NB4 (cell line): ENCODE measurements around the gene TBX5.

Experiments
- DNase-seq: peaks from one replicate; pipeline ENCODE4 v3.0.0; 2010; ENCODE audit warnings: low read depth
- H3K4me3 ChIP-seq: one replicate; pipeline ENCODE4 v1.5.1; 2011; ENCODE audit warnings: mild to moderate bottlenecking, low read depth, low read length, moderate library complexity
- CTCF ChIP-seq: IDR thresholded peaks from one replicate; pipeline ENCODE4 v1.5.1; 2012; ENCODE audit warnings: low read depth, low read length
- MAX ChIP-seq: IDR thresholded peaks from 2 replicates; pipeline ENCODE4 v1.6.1; 2011; ENCODE audit warnings: low read depth, low read length
- MYC ChIP-seq: IDR thresholded peaks from 2 replicates; pipeline ENCODE4 v1.6.1; 2011; ENCODE audit warnings: low read depth, low read length
- POLR2A ChIP-seq: IDR thresholded peaks from 2 replicates; pipeline ENCODE4 v1.6.1; 2011; ENCODE audit warnings: mild to moderate bottlenecking; ENCODE audit not compliant: insufficient read length; ENCODE audit errors: extremely low read depth

Gene TBX5

GRCh38 chr12:114397978-114398881 is 7.7 kb downstream of the TBX5 start:
- no peak overlapping the region for H3K4me3 ChIP-seq
- TF ChIP-seq MYC (no peak), CTCF (no peak), MAX (no peak), POLR2A (no peak)
- DNase-seq: no peak

- no peak overlapping the region for H3K4me3 ChIP-seq
- DNase-seq: no peak
- TF ChIP-seq POLR2A (no peak), MAX (no peak), CTCF (no peak), MYC (no peak)
Measured at GRCh38 chr12:114396869-114397719, 8.8 kb downstream of the TBX5 start.

GRCh38 chr12:114396153-114396868 is 9.6 kb downstream of the TBX5 start:
- no peak for TF ChIP-seq POLR2A
- no peak overlapping the region for H3K4me3 ChIP-seq
- no peak for DNase-seq

- no peak for DNase-seq
- TF ChIP-seq MYC: no peak
- no peak for TF ChIP-seq MAX
- TF ChIP-seq POLR2A: no peak
- TF ChIP-seq CTCF: no peak
- no peak overlapping the region for H3K4me3 ChIP-seq
Measured at GRCh38 chr12:114395755-114396152, 10.2 kb downstream of the TBX5 start.

GRCh38 chr12:114395233-114395632 is 10.7 kb downstream of the TBX5 start:
- TF ChIP-seq MAX: no peak
- no peak for TF ChIP-seq MYC
- TF ChIP-seq CTCF: no peak
- TF ChIP-seq POLR2A: no peak
- no peak for DNase-seq

GRCh38 chr12:114393569-114393968 is 12.4 kb downstream of the TBX5 start:
- no peak for DNase-seq
- H3K4me3 ChIP-seq: no peak overlapping the region
- no peak for TF ChIP-seq MAX

More at GRCh38 chr12:114395233-114395632, 10.7 kb downstream of the TBX5 start:
- no peak overlapping the region for H3K4me3 ChIP-seq
